OCI-LY3 (cell line): Measurements from ENCODE around the gene SLC9A7.

Source experiments
- H2AFZ ChIP-seq: fragments of 200-600, 300-600 bp; shearing (Covaris generic); 2 replicates; pipeline ENCODE4 v1.6.0; 2014; ENCODE audit warnings: antibody characterized with exemption, low read depth, low read length
- H3K27ac ChIP-seq: fragments of 200-600, 300-600 bp; sonication (generic); 2 replicates; pipeline ENCODE4 v1.5.1; 2014; ENCODE audit warnings: mild to moderate bottlenecking, low read length, moderate library complexity, mixed read lengths
- H3K27me3 ChIP-seq: fragments of 200-600, 300-600 bp; sonication (generic); 2 replicates; pipeline ENCODE4 v1.6.1; 2014; ENCODE audit warnings: low read depth, low read length, mixed read lengths
- H3K36me3 ChIP-seq: fragments of 200-600, 300-600 bp; sonication (generic); replicated peaks from 2 replicates; pipeline ENCODE3; 2014; ENCODE audit warnings: low read depth, low read length, mixed read lengths
- H3K4me1 ChIP-seq: fragments of 300-600, 200-600 bp; sonication (generic); 2 replicates; pipeline ENCODE4 v1.6.1; 2014; ENCODE audit warnings: low read length, mixed read lengths
- H3K4me2 ChIP-seq: fragments of 200-600, 300-600 bp; sonication (generic); 2 replicates; pipeline ENCODE4 v1.6.1; 2014; ENCODE audit warnings: low read length, mixed read lengths
- H3K4me3 ChIP-seq: fragments of 300-600, 200-600 bp; sonication (generic); 2 replicates; pipeline ENCODE4 v1.5.1; 2014; ENCODE audit warnings: antibody characterized with exemption, mild to moderate bottlenecking, low read length, moderate library complexity
- H3K79me2 ChIP-seq: fragments of 300-600, 200-600 bp; shearing (Covaris generic); 2 replicates; pipeline ENCODE4 v1.6.1; 2014; ENCODE audit warnings: mild to moderate bottlenecking, low read length, mixed read lengths
- H3K9ac ChIP-seq: fragments of 300-600, 200-600 bp; shearing (Covaris generic); 2 replicates; pipeline ENCODE4 v1.6.0; 2014; ENCODE audit warnings: mild to moderate bottlenecking, low read length, moderate library complexity
- H3K9me3 ChIP-seq: fragments of 200-600, 300-600 bp; shearing (Covaris generic); 2 replicates; pipeline ENCODE4 v1.6.1; 2014; ENCODE audit warnings: low read length, mixed read lengths; ENCODE audit not compliant: insufficient read depth
- H4K20me1 ChIP-seq: fragments of 200-600, 300-600 bp; sonication (generic); 2 replicates; pipeline ENCODE4 v1.6.1; 2016; ENCODE audit warnings: low read length, mixed read lengths; ENCODE audit not compliant: insufficient read depth
- EZH2phosphoT487 ChIP-seq: fragments of 200-600 bp; shearing (Covaris generic); IDR thresholded peaks from 2 replicates; pipeline ENCODE4 v1.6.1; 2018; ENCODE audit warnings: antibody characterized with exemption, mixed run types, low read depth
- TF ChIP-seq, protein P1 (sequence below): fragments of 200-600, 300-600 bp; sonication (generic); IDR thresholded peaks from 2 replicates; pipeline ENCODE4 v1.5.1; 2014; ENCODE audit warnings: antibody characterized with exemption, low read length, low read depth

SLC9A7 gene

DNA sequence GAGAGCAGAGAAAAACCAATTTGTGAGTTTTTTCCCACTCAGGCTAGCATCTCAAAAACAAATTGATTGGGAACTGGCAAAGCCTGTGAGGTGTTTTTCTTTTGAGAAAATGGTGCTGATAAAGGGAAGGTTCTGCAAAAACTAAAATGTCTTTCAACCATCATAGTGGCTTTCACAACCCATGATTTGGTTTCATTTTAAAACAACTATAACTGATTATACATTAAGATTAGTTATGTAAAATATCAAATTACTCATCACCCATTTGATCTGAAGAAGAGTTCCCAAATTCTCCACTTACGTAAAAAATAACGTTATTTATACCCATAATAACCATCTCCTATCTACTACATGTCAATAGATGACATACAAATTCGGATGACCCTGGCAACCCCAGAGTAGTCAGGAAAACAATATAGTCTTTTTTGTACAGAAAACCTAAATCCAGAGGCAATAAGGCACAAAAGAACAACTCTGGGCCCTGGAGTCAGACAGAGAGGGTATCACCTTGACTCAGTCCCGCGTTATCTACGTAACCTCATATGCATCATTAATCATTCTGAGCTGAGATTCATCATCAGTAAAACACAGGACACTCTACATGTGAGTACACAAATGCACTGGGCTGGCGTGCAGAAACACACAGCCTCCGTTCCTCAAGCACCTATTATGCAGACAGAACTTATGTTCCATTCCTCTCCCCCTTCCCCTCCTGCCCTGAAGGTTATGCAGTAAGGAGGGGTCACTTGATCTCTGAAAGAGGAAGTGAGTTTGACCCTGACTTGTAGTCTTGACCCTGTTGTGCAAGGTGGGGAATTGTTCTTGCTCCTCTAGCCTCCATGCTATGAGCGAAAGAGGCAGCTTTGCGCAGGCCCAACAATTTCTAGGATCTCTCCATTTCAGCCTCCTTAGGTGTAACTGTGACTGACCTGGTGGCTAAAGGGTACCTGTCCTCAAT lies 82.2 kb downstream of the SLC9A7 start:
- Histone ChIP-seq H3K9me3 (no peaks in the 10 kb centered on the region), H3K27ac (no peak overlapping the region), H3K4me1 (peaks cover 9% of the 10 kb centered on the region; the same call in 1 of the 2 replicates), H3K4me3 (no peak overlapping the region), H3K9ac (no peak overlapping the region), H3K36me3 (peaks cover 13% of the 10 kb centered on the region), H4K20me1 (peaks cover 4% of the 10 kb centered on the region; the same call in 1 of the 2 replicates), H2AFZ (no peak overlapping the region), H3K4me2 (no peak overlapping the region), H3K79me2 (no peaks in the 10 kb centered on the region), H3K27me3 (no peaks in the 10 kb centered on the region)
- TF ChIP-seq, protein P1, sequence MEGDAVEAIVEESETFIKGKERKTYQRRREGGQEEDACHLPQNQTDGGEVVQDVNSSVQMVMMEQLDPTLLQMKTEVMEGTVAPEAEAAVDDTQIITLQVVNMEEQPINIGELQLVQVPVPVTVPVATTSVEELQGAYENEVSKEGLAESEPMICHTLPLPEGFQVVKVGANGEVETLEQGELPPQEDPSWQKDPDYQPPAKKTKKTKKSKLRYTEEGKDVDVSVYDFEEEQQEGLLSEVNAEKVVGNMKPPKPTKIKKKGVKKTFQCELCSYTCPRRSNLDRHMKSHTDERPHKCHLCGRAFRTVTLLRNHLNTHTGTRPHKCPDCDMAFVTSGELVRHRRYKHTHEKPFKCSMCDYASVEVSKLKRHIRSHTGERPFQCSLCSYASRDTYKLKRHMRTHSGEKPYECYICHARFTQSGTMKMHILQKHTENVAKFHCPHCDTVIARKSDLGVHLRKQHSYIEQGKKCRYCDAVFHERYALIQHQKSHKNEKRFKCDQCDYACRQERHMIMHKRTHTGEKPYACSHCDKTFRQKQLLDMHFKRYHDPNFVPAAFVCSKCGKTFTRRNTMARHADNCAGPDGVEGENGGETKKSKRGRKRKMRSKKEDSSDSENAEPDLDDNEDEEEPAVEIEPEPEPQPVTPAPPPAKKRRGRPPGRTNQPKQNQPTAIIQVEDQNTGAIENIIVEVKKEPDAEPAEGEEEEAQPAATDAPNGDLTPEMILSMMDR: no peak
- no peak for TF ChIP-seq EZH2phosphoT487

DNA sequence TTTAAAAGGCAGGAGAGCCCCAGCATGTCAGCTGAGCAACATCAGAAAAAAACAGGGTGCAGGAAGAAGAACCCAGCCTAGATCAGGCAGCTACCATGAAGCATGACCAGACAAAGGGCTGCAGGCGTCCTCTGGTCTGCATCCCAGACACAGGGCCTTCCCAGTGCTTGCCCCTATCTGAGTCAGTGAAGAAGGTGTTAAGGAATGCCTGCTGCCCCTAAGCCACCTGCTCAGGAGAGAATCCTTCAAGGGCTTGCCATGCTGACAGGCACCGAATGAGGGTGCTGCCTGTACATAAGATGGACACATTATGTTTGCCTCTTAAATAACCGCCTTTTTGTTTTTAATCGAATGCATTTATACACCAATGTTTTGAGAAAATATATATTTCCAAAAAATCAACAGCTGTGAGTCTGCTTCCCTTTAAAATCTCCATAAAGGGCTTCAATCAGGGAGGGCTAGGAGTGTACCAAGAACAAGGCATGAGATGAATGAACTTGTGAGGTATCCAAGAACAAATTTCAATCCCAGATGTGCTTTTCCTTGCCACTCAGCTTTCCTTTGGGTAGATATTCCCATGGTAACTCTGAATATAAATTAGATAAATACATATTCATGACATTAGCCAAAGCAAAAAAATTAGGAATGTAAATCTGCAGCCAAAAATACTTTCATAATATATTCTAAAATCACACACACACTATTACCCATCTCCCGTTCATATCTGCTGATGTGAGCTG lies 85.1 kb downstream of the SLC9A7 start:
- Histone ChIP-seq H4K20me1 (no peaks in the 10 kb centered on the region), H3K4me1 (0 out of 2 replicates have a peak, but pooled peaks cover 3% of the 10 kb centered on the region), H3K9me3 (no peaks in the 10 kb centered on the region), H3K27me3 (no peaks in the 10 kb centered on the region), H3K4me2 (no peak overlapping the region), H3K27ac (no peak overlapping the region), H2AFZ (no peak overlapping the region), H3K79me2 (no peaks in the 10 kb centered on the region), H3K4me3 (no peak overlapping the region), H3K36me3 (peaks cover 7% of the 10 kb centered on the region), H3K9ac (no peak overlapping the region)
- TF ChIP-seq EZH2phosphoT487: no peak
- TF ChIP-seq, protein P1: no peak

DNA sequence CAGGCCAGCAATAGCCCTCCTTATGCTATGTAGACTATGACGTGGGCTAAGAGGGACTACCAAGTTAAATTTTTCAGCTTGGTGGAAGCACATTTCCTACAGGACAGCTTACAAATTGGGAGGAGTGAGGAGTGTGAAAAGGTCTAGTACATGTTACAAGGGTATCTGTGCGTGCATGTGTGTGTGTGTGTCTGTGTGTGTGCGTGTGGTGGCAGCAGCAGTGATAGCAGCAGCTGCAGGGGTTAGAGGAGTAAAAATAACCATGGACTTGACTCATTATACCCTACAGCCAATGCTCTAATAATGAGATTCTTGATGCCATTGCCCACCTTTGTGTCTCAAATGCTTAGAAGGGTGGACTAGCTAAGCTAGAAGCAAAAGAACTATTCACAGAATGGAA lies 88.6 kb downstream of the SLC9A7 start:
- Histone ChIP-seq H3K9me3 (no peaks in the 10 kb centered on the region), H3K27ac (no peak overlapping the region), H3K27me3 (no peaks in the 10 kb centered on the region), H3K4me1 (no peaks in the 10 kb centered on the region), H3K4me2 (no peak overlapping the region), H3K4me3 (no peak overlapping the region), H2AFZ (no peak overlapping the region), H3K9ac (no peak overlapping the region), H3K79me2 (no peaks in the 10 kb centered on the region), H4K20me1 (no peaks in the 10 kb centered on the region), H3K36me3 (peaks cover 5% of the 10 kb centered on the region)
- no peak for TF ChIP-seq EZH2phosphoT487
- TF ChIP-seq, protein P1: no peak

DNA sequence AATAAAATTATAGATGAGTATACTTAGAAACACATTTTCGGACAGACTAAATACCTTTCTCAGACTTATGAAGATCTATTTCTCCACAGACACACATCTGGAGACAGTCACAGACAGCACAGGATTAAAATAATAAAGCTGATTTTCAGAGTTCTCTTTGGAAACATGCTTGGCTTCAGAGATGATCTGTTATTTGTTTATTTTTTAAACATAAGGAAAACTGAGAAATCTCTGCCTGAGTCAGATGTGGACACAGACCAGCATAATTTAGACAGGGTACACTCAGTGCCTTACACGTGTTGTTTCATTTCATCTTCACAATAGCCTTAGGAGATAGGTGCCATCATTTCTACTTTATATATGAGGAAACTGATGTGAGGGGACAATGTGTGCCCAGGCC lies 92.1 kb downstream of the SLC9A7 start:
- H3K27me3 ChIP-seq: no peaks in the 10 kb centered on the region
- no peak overlapping the region for H3K27ac ChIP-seq
- H3K79me2 ChIP-seq: no peaks in the 10 kb centered on the region
- no peak overlapping the region for H3K4me2 ChIP-seq
- H4K20me1 ChIP-seq: no peaks in the 10 kb centered on the region
- H2AFZ ChIP-seq: no peak overlapping the region
- no peaks in the 10 kb centered on the region for H3K9me3 ChIP-seq
- no peaks in the 10 kb centered on the region for H3K36me3 ChIP-seq
- TF ChIP-seq, protein P1: no peak
- no peak for TF ChIP-seq EZH2phosphoT487
- no peak overlapping the region for H3K4me3 ChIP-seq
- H3K9ac ChIP-seq: no peak overlapping the region
- H3K4me1 ChIP-seq: no peaks in the 10 kb centered on the region
